HG02588 (cell line): ENCODE measurements around the gene PACSIN2.

Experiments used
- ATAC-seq: cut with Tn5 transposase; IDR thresholded peaks from one replicate; pipeline ENCODE4 v1.9.1; 2021; ENCODE audit warnings: mild to moderate bottlenecking, moderate library complexity; ENCODE audit not compliant: unreplicated experiment

Gene PACSIN2

GRCh38 chr22:42885446-42885845 lies 129.5 kb downstream of the PACSIN2 start:
- ATAC-seq: no peak

- ATAC-seq: no peak
Measured at GRCh38 chr22:42884616-42885375, 130.2 kb downstream of the PACSIN2 start.

GRCh38 chr22:42883970-42884369 lies 131.0 kb downstream of the PACSIN2 start:
- no peak for ATAC-seq

GRCh38 chr22:42883121-42883520 lies 131.8 kb downstream of the PACSIN2 start:
- ATAC-seq: no peak

- no peak for ATAC-seq
Measured at GRCh38 chr22:42881982-42882656, 132.8 kb downstream of the PACSIN2 start.

- no peak for ATAC-seq
Measured at GRCh38 chr22:42881298-42881697, 133.7 kb downstream of the PACSIN2 start.

- ATAC-seq: no peak
Measured at GRCh38 chr22:42880815-42881214, 134.1 kb downstream of the PACSIN2 start.

GRCh38 chr22:42879371-42880021 lies 135.5 kb downstream of the PACSIN2 start:
- ATAC-seq: no peak

GRCh38 chr22:42878561-42879305 lies 136.2 kb downstream of the PACSIN2 start:
- ATAC-seq: no peak

- no peak for ATAC-seq
Measured at GRCh38 chr22:42877597-42878340, 137.2 kb downstream of the PACSIN2 start.

- no peak for ATAC-seq
Measured at GRCh38 chr22:42877158-42877557, 137.8 kb downstream of the PACSIN2 start.

- no peak for ATAC-seq
Measured at GRCh38 chr22:42876041-42876440, 138.9 kb downstream of the PACSIN2 start.

GRCh38 chr22:42874010-42874409 lies 140.9 kb downstream of the PACSIN2 start:
- no peak for ATAC-seq

- no peak for ATAC-seq
Measured at GRCh38 chr22:42873356-42873755, 141.6 kb downstream of the PACSIN2 start.

- no peak for ATAC-seq
Measured at GRCh38 chr22:42872821-42873220, 142.1 kb downstream of the PACSIN2 start.

GRCh38 chr22:42871146-42872050 lies 143.6 kb downstream of the PACSIN2 start:
- no peak for ATAC-seq

- no peak for ATAC-seq
Measured at GRCh38 chr22:42869888-42870480, 145.0 kb downstream of the PACSIN2 start.

- ATAC-seq: no peak
Measured at GRCh38 chr22:42869463-42869862, 145.5 kb downstream of the PACSIN2 start.

- no peak for ATAC-seq
Measured at GRCh38 chr22:42868751-42869251, 146.1 kb downstream of the PACSIN2 start.
